H9 (cell line): Measurements from ENCODE around the gene DAB2IP. TPM values are rescaled to one million over a fixed set of nuclear protein-coding genes. Genes with fewer than 3 reads are reported as not detected.

Source experiments
- DNase-seq: peaks from one replicate; pipeline ENCODE4 v3.0.0-alpha.2; 2017
- H2AFZ ChIP-seq: one replicate; pipeline ENCODE4 v1.6.1; 2013; ENCODE audit warnings: mild to moderate bottlenecking, low read length, control low read depth, moderate library complexity
- H2AK5ac ChIP-seq: 2 replicates; pipeline ENCODE4 v1.6.1; 2013; ENCODE audit warnings: low read length, control low read depth, mixed read lengths; ENCODE audit not compliant: insufficient read length
- H2BK120ac ChIP-seq: one replicate; pipeline ENCODE4 v1.6.1; 2013; ENCODE audit warnings: low read depth, mild to moderate bottlenecking, low read length, control low read depth, inconsistent platforms; ENCODE audit not compliant: poor library complexity, severe bottlenecking
- H2BK12ac ChIP-seq: 2 replicates; pipeline ENCODE4 v1.6.1; 2013; ENCODE audit warnings: low read length, control low read depth, mixed read lengths, low read depth; ENCODE audit not compliant: insufficient read length
- H2BK15ac ChIP-seq: 2 replicates; pipeline ENCODE4 v1.6.1; 2013; ENCODE audit warnings: low read depth, low read length, control low read depth
- H2BK20ac ChIP-seq: one replicate; pipeline ENCODE4 v1.6.1; 2013; ENCODE audit warnings: low read depth, mild to moderate bottlenecking, low read length, control low read depth, inconsistent platforms; ENCODE audit not compliant: poor library complexity, severe bottlenecking
- H2BK5ac ChIP-seq: 2 replicates; pipeline ENCODE4 v1.6.1; 2013; ENCODE audit warnings: low read length, control low read depth, mixed read lengths; ENCODE audit not compliant: insufficient read length
- H3K14ac ChIP-seq: 2 replicates; pipeline ENCODE4 v1.6.1; 2013; ENCODE audit warnings: low read length, control low read depth; ENCODE audit not compliant: insufficient read depth
- H3K18ac ChIP-seq: 2 replicates; pipeline ENCODE4 v1.6.1; 2013; ENCODE audit warnings: low read depth, mild to moderate bottlenecking, mixed read lengths, low read length, control low read depth; ENCODE audit not compliant: insufficient read length
- H3K23ac ChIP-seq: 2 replicates; pipeline ENCODE4 v1.6.1; 2013; ENCODE audit warnings: low read length, control low read depth, mixed read lengths, low read depth; ENCODE audit not compliant: insufficient read length
- H3K23me2 ChIP-seq: 2 replicates; pipeline ENCODE4 v1.6.1; 2013; ENCODE audit warnings: low read depth, mild to moderate bottlenecking, mixed read lengths, low read length, control low read depth; ENCODE audit not compliant: insufficient read length, poor library complexity, severe bottlenecking
- H3K27ac ChIP-seq: 2 replicates; pipeline ENCODE4 v1.5.1; 2013; ENCODE audit warnings: low read length, control low read depth, mixed read lengths, low read depth; ENCODE audit not compliant: insufficient read length
- H3K27me3 ChIP-seq: 2 replicates; pipeline ENCODE4 v1.6.1; 2013; ENCODE audit warnings: low read length, control low read depth, inconsistent platforms; ENCODE audit not compliant: insufficient read depth
- H3K4ac ChIP-seq: 2 replicates; pipeline ENCODE4 v1.6.1; 2013; ENCODE audit warnings: low read depth, mild to moderate bottlenecking, control low read depth, inconsistent platforms, low read length, moderate library complexity
- H3K4me1 ChIP-seq: 2 replicates; pipeline ENCODE4 v1.6.1; 2013; ENCODE audit warnings: low read length, control low read depth, inconsistent platforms; ENCODE audit not compliant: insufficient read depth
- H3K4me2 ChIP-seq: 2 replicates; pipeline ENCODE4 v1.6.1; 2013; ENCODE audit warnings: low read length, control low read depth, mixed read lengths; ENCODE audit not compliant: insufficient read length, insufficient read depth
- H3K56ac ChIP-seq: 2 replicates; pipeline ENCODE4 v1.6.1; 2013; ENCODE audit warnings: low read depth, mild to moderate bottlenecking, mixed read lengths, low read length, control low read depth; ENCODE audit not compliant: insufficient read length
- H3K79me1 ChIP-seq: 2 replicates; pipeline ENCODE4 v1.6.1; 2013; ENCODE audit warnings: low read depth, mild to moderate bottlenecking, moderate library complexity, low read length, control low read depth, inconsistent platforms; ENCODE audit not compliant: insufficient read depth, poor library complexity, severe bottlenecking
- H3K79me2 ChIP-seq: 2 replicates; pipeline ENCODE4 v1.6.1; 2013; ENCODE audit warnings: low read length, control low read depth, inconsistent platforms; ENCODE audit not compliant: insufficient read depth
- H3K9ac ChIP-seq: 2 replicates; pipeline ENCODE4 v1.6.1; 2013; ENCODE audit warnings: low read length, control low read depth, mixed read lengths; ENCODE audit not compliant: insufficient read length; ENCODE audit errors: extremely low read depth
- H3K9me3 ChIP-seq: one replicate; pipeline ENCODE4 v1.6.1; 2013; ENCODE audit warnings: low read depth, low read length, inconsistent platforms; ENCODE audit not compliant: control insufficient read depth
- H3T11ph ChIP-seq: one replicate; pipeline ENCODE4 v1.6.1; 2013; ENCODE audit warnings: mild to moderate bottlenecking, low read length, control low read depth, inconsistent platforms
- H4K20me1 ChIP-seq: one replicate; pipeline ENCODE4 v1.6.1; 2013; ENCODE audit not compliant: control insufficient read depth, insufficient read length, insufficient read depth
- H4K5ac ChIP-seq: 2 replicates; pipeline ENCODE4 v1.6.1; 2013; ENCODE audit warnings: low read depth, mild to moderate bottlenecking, mixed read lengths, low read length, control low read depth; ENCODE audit not compliant: insufficient read length
- H4K8ac ChIP-seq: replicated peaks from 2 replicates; pipeline ENCODE4 v1.6.1; 2013; ENCODE audit warnings: low read length, control low read depth, mixed read lengths, low read depth; ENCODE audit not compliant: insufficient read length
- H4K91ac ChIP-seq: 2 replicates; pipeline ENCODE4 v1.6.1; 2013; ENCODE audit warnings: low read depth, mild to moderate bottlenecking, moderate library complexity, mixed read lengths, low read length, control low read depth; ENCODE audit not compliant: insufficient read length
- H3K27ac Mint-ChIP-seq, 3 experiments: 2 replicates in 2 of 3; 3 replicates in 1 of 3; pipeline ENCODE4 v1.8.0; 2020 to 2021; ENCODE audit warnings: mixed read lengths in 3 of 3, mild to moderate bottlenecking in 1 of 3, moderate library complexity in 1 of 3
- H3K27me3 Mint-ChIP-seq: 2 replicates; pipeline ENCODE4 v1.8.0; 2021; ENCODE audit warnings: low read depth, mild to moderate bottlenecking, moderate library complexity, mixed read lengths
- H3K36me3 Mint-ChIP-seq, 3 experiments: 2 replicates in 2 of 3; 3 replicates in 1 of 3; pipeline ENCODE4 v1.8.0; 2020 to 2021; ENCODE audit warnings: low read depth in 3 of 3, mixed read lengths in 3 of 3; ENCODE audit not compliant: insufficient read depth in 1 of 3
- H3K4me1 Mint-ChIP-seq, 2 experiments: 2 replicates each; pipeline ENCODE4 v1.8.0; 2020; ENCODE audit warnings: mixed read lengths in 2 of 2
- H3K4me3 Mint-ChIP-seq, 2 experiments: 2 replicates in 1 of 2; 3 replicates in 1 of 2; pipeline ENCODE4 v1.8.0; 2020 to 2021; ENCODE audit warnings: mild to moderate bottlenecking in 2 of 2, mixed read lengths in 2 of 2, moderate library complexity in 1 of 2
- H3K9me3 Mint-ChIP-seq, 2 experiments: 2 replicates in 1 of 2; 3 replicates in 1 of 2; pipeline ENCODE4 v1.8.0; 2020; ENCODE audit warnings: mild to moderate bottlenecking in 2 of 2, mixed read lengths in 2 of 2, moderate library complexity in 1 of 2
- CTCF ChIP-seq: fragments of 200-600 bp; sonication (generic); conservative IDR thresholded peaks from 3 replicates; pipeline ENCODE4 v1.8.0; 2021; ENCODE audit warnings: antibody characterized with exemption, mild to moderate bottlenecking
- WGBS: extraction: QIAGEN DNeasy Blood & Tissue Kit; methylation state at CpG from one replicate; pipeline ENCODE4 v1.1.7; 2013; ENCODE audit warnings: missing lambda C conversion rate, low lambda C conversion rate, mixed read lengths; ENCODE audit not compliant: insufficient read length; ENCODE audit errors: extremely low coverage; 5-methylcytosine and 5-hydroxymethylcytosine counted together
- total RNA-seq: library from RNA; stranded (reverse); gene quantifications from 2 replicates; pipeline ENCODE4 v1.2.1, GENCODE V29; 2021

DAB2IP gene
- total RNA-seq, 1 experiment from 2014 or later = 22.6 TPM

- Mint-ChIP-seq H3K27ac (peak overlapping the region in 2 of 3 experiments; percentile 28 to 65; a peak in 1 of 7 replicates), H3K27me3 (no peaks in the 10 kb centered on the region), H3K4me3 (no peak overlapping the region), H3K4me1 (peaks cover 10 to 13% of the 10 kb centered on the region in 2 experiments), H3K36me3 (no peaks in the 10 kb centered on the region; a peak in 1 of 7 replicates), H3K9me3 (no peaks in the 10 kb centered on the region)
- Histone ChIP-seq H3K79me2 (no peaks in the 10 kb centered on the region), H2BK120ac (no peak overlapping the region), H3K56ac (no peak overlapping the region), H3K23me2 (no peaks in the 10 kb centered on the region), H3K23ac (no peak overlapping the region), H2BK20ac (no peak overlapping the region), H4K8ac (no peak overlapping the region), H4K5ac (no peak overlapping the region), H4K20me1 (peaks cover 3% of the 10 kb centered on the region), H3K4ac (no peak overlapping the region), H2AFZ (no peak overlapping the region), H3K79me1 (no peaks in the 10 kb centered on the region), H3K9ac (no peak overlapping the region), H2BK5ac (no peak overlapping the region), H3K27ac (no peak overlapping the region), H3K9me3 (no peaks in the 10 kb centered on the region), H3T11ph (no peak overlapping the region), H3K4me2 (no peak overlapping the region), H2AK5ac (no peak overlapping the region), H3K14ac (no peak overlapping the region), H4K91ac (no peak overlapping the region), H3K27me3 (no peaks in the 10 kb centered on the region), H2BK15ac (no peak overlapping the region), H2BK12ac (no peak overlapping the region), H3K18ac (no peak overlapping the region), H3K4me1 (no peaks in the 10 kb centered on the region)
- TF ChIP-seq CTCF = no peak
- WGBS = no CpG with 5 or more reads among the region's 11 CpGs
- DNase-seq = no peak
Measured at GRCh38 chr9:121748727-121749423, 97.4 kb downstream of the DAB2IP start.
